Activated CD4-positive, alpha-beta T cell treated with anti-CD3 and anti-CD28 coated beads, Interleukin-2, amount 50 U/mL, for 4 hours (primary cell): ENCODE data around the gene TFG.
"Not testable (repeated sequence)": the region's sequence is repeated elsewhere in the genome, so short reads cannot be mapped to it uniquely, and the experiment has no call there.

Source experiments
- DNase-seq, 2 experiments: peaks; one replicate each; pipeline ENCODE4 v3.0.0-alpha.2; 2020

Gene TFG

DNA sequence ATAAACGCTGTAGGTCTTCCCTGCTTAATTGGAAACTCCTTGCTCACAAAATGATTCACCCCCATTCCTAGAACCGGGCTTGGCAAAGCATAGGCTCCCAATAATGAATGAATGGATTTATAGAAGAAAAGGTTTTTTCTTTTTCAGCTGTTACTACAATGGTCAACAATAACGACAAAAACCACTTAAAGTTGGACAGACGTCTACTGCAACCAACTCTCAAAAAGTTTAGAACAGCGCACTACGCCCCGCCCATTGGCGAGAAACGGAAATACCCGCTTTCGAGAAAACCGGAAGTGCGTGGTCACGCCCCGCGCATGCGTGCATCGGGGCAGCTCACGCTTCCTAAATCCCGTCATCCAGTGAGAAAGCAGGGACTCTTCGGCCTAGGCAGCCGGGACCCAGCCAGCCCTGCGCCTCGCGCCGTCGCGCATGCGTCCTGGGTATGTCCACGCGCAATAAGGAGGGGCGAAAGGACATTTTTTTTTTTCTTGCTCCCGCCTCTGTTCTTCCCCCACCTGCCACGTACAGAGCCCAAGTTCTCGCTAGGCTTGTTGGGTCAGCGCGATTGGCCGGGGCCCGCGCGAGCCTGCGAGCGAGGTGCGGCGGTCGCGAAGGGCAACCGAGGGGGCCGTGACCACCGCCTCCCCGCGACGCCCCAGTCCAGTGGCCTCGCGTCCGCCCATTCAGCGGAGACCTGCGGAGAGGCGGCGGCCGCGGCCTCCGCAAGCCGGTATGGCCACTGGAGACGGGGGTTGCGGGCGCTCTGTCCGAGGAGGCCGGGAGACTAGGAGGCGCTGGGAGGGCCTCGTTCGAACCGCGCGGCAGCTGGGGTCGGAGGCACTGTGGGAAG is at the start of gene TFG:
TFG (plus strand) TSS at position 506 of the 853 bp plus-strand sequence. CDS start 4,192 bp downstream, outside the sequence.
- peak; percentile 95 to 96 for DNase-seq

- not testable (repeated sequence) for DNase-seq
Measured at GRCh38 chr3:100661294-100661693, 48.0 kb upstream of the TFG start.

- DNase-seq = no peak
Measured at GRCh38 chr3:100662113-100662823, 47.0 kb upstream of the TFG start.

DNA sequence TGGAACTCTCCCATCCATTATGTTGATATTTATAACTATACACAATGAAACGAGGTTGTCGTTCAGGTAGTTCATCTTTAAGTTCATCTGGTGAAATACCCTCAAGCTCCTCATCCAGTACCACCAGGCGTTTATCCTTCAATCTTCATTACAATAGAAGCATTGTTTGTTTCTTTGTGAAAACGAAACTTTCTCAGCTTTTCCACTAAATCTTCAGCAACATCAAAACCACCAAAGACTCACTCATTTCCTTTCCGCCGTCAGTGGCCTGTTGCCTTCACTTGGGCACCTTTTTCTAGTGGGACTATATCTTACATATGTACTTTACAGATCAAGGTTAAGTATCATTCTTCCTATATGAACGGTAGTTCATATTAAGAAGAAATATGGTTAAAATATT is 44.1 kb upstream of the TFG start:
- DNase-seq = peak; percentile 12 to 19

GRCh38 chr3:100666699-100667098 is 42.6 kb upstream of the TFG start:
- not testable (repeated sequence) for DNase-seq

- DNase-seq = not testable (repeated sequence)
Measured at GRCh38 chr3:100667316-100667715, 42.0 kb upstream of the TFG start.

DNA sequence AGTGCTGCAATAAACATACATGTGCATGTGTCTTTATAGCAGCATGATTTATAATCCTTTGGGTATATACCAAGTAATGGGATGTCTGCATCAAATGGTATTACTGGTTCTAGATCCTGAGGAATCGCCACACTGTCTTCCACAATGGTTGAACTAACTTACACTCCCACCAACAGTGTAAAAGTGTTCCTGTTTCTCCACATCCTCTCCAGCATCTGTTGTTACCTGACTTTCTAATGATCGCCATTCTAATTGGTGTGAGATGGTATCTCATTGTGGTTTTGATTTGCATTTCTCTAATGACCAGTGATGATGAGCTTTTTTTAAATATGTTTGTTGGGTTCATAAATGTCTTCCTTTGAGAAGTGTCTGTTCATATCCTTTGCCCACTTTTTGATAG is 38.3 kb upstream of the TFG start:
- DNase-seq = not testable (repeated sequence)

DNA sequence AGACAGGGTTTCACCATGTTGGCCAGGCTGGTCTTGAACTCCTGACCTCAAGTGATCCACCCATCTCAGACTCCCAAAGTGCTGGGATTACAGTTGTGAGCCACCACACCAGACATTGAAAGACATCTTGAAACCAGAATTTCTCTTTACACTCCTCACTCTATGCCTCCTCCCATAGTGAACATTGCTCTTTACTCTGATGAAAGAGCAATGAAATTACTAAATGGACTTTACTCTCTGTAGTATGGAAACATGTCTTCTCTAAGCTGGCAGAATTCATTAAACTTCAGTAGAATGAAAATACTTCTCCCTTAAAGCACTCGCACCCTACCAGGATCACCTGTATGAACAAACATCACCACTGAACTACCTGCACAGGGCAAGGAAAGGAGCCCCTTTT is 27.8 kb upstream of the TFG start:
- no peak for DNase-seq

DNA sequence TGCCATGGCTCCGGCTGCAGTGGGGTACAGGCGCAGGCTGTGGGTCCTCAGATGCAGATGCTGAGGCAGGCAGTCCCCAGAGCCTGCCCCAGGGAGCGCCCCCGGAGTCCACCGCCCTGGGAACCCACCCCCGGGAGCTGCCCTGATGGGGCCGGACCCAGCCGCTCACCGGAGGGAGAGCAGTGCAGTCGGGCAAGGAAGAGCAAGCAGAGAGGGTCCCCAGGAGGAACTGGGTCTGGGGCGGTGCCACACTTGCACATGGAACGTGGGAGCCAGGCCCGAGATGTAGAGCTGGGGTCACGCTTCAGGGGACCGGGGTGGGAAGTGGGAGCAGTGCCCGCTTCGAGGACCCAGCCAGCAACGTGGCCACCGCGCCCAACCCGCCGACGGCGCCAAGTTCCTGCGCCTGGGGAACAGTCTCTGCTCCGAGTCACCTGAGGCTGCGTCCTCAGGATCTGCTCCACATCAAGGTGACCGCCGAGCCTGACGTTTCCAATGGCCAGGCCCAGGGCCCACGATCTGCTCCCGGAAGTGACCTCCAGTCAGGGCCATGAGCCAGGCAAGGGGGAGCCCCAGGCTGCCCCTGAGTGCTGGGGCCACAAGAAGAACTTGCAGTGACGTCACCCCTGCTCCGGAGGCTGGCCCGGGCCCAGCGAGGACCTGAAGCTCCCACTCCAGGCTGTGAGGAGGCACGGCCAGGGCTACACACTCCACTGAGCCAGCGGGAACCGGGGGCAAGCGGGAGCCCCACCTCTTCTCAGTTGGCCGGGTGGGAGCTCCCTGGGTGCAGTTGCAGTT is 27.0 kb upstream of the TFG start:
- no peak for DNase-seq

DNA sequence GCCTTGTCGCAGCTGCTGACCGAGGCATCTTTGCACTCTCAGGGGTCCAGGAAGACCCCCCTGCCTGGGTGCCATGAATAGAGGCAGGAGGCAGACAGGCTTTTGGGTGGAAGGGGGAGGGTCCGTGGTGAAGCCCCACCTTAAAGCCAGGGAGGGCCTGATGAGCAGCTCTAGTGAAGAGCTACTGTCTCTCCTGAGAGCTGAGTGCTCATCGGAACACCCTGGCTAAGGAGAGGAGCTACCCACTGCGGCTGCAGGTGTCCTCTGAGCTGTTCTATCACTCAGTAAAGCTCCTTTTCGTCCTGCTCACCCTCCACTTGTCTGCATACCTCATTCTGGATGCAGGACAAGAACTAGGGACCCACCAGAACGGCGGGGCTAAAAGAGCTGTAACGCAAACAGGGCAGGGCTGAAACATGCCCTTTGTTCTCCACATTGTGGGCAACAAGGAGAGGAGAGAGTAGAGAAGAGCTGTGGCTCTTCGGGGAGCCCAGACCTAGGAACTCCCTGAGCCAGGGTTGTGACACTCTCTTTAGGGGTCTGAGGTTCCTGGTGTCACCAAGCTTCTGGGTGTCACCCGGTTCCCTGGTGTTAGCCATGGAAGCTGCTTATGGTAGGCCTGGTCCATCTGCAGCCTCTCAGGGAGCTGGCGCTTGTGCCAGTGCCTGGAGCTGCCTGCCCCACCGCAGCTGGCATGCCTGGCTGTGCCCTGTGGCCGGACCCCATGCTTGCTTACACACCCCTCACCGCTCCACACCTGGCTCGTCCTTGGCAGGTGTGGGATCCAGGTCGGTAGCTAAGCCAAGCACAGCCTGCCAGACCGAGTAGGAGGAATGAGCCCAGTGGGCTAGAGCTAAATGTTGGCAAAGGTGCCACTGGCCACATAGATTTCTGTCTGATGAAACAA is 26.2 kb upstream of the TFG start:
- DNase-seq = no peak

- DNase-seq = no peak
Measured at GRCh38 chr3:100693225-100693624, 16.1 kb upstream of the TFG start.

GRCh38 chr3:100695696-100696095 is 13.6 kb upstream of the TFG start:
- no peak for DNase-seq

- DNase-seq = no peak
Measured at GRCh38 chr3:100696161-100696560, 13.1 kb upstream of the TFG start.

DNA sequence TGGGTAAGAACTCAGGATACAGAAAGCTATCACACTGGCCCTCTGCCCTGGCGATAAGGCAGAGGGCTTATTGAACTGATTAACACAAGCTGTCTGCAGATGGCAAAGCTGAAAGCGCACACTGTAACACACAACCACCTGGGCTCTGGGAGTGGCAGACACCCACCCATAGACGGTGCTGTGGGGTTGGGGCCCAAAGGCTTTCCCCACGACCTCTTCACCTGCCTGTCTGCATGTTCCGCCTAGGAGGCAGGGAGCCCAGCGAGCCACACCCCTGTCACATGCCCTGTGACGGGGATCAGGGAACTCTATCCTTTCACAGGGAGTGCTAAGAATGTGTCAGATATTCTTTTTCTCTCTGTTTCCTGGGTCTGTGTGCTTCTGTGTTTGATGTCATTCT is 12.1 kb upstream of the TFG start:
- DNase-seq = no peak

GRCh38 chr3:100697723-100698285 is 11.5 kb upstream of the TFG start:
- DNase-seq = no peak

DNA sequence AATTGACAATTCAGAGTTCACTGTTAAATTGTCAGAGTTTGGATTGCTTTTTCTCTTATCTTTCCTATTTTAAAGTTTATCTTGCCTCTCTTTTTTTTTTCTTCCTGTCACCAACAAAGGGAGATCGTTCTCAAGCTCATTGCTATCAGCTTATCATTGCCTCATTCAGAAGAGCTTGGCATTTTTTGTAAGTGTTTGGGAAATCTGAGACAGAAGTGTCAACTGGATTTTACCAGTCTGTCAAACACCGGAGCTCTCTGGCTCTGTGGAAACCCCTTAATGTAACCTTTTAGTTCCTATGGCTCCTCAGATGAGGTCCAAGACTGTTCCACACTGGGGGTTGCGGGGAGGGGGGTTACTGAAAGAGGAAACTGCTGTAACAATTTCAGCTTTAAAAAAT is 10.6 kb upstream of the TFG start:
- no peak for DNase-seq

- DNase-seq = no peak
Measured at GRCh38 chr3:100700708-100701107, 8.6 kb upstream of the TFG start.

DNA sequence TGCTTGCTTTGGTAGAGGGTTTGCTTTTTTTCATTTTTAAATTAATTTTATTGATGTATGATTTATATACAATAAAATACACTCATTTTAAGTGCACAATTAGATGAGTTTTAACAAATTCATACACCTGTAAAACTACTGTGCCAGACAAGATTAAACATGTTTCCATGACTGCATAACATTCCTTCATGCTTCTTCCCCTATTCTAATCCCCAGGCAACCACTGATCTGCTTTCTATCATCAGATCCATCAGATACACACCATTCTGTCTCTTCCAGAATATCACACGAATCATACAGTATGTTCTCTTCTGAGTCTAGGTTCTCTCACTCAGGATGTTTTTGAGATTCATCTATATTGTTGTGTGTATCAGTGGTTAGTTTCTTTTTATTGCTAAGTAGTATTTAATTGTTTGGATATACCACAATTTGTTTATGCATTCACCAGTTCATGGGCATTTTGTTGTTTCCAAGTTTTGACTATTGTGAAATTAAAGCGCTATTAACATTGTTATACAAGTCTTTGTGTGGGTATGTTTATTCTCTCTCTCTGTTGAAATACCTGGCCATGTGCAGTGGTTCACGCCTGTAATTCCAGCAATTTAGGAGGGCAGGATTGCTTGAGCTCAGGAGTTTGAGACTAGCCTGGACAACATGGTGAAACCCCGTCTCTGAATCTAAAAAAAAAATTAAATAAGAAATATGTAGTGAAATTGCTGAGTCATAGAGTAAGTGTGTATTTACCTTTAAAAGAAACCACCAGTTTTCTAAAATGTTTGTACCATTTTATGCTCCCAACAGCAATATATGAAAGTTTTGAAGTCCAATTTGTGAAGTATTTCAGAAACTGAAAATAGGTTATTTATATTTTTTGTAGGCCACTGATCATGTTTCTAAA is 7.0 kb upstream of the TFG start:
- DNase-seq = no peak

GRCh38 chr3:100702980-100703345 is 6.3 kb upstream of the TFG start:
- no peak for DNase-seq

GRCh38 chr3:100703865-100704264 is 5.4 kb upstream of the TFG start:
- no peak for DNase-seq

DNA sequence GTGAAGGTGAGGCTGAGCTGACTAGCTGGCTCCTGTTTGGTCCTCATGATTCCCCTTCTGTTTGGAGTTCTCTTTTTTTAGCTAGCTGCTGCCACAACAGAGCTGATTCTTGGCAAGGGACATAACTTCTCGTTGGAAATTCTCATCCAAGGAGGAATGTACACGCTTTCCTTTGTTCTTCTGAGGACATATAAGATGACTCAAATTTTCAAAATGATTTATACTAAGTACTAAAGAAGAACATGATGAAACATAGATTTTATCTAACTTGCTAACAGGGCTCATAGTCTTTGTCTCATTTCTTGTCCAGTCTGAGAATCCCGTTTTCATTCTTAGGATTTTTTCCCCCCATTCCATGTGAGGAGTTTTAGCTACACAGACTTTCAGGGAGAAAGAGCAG is 2.9 kb upstream of the TFG start:
- no peak for DNase-seq
